Frontal cortex (tissue), 4 donors: Measurements from ENCODE around the gene RACGAP1. TPM values are rescaled to one million over a fixed set of nuclear protein-coding genes. Genes with fewer than 3 reads are reported as not detected.

ENCODE experiments used
- DNase-seq, 2 donors: peaks; one replicate each; pipeline ENCODE4 v3.0.0; 2012; ENCODE audit warnings: low spot score in 2 of 2
- FAIRE-seq: peaks from 2 replicates; lab custom pipeline; 2012; peaks lifted over from hg19 to GRCh38; lab: Jason Lieb, UNC
- total RNA-seq: library from RNA; depleted of rRNA; stranded (reverse); fragments of >200 nt; gene quantifications from one replicate; pipeline ENCODE4 v1.2.3, GENCODE V29; 2014
- donor health status: control.
- donor health status: control.
- donor health status: control.

RACGAP1 gene
- total RNA-seq, 1 donor from 2014 or later = 26.5 TPM

- DNase-seq = no peak
- FAIRE-seq = no peak
Observed at GRCh38 chr12:49961993-49962764, 63.1 kb downstream of the RACGAP1 start.

DNA sequence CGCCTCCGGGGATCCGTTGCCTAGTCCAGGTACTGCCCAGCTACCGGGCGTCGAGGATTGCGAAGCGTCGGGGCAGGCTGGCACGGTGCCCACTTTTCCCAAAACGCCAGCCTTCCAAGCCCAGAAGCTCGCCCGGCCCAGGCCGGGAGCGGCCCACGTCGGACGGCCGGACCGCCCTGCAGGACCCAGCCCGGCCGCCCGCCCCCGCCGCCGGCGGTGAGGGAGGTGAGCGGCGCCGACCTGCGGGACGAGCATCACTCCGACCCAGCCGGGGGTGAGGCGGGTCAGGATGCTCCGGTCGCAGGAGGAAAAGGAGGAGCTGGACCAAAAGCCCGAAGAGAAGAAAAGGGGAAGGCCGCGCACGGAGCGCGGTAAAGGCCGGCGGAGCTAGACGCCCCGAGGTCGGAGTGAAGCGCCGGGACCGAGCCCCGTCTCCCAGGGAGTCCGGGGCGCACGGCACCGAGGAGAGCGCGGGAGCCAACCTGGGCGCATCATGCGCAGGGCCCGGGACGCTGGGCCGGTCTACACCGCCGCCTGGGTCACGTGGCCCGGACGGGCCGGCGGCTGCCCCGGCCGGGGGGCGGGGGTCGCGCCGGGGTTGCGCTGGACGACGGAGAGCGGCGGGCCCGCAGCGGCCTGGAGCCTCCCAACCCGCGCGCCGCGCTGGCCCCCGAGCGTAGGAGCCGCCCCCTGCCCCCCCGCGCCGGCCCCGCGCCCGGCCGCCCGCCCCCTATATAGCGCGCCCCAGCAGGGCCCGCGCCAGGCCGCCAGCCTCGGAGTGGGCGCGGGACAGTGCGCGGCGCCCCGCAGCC is 64.0 kb downstream of the RACGAP1 start, which contains the start of gene AQP5:
AQP5 (plus strand) TSS at position 762 of the 812 bp plus-strand sequence. CDS start 146 bp downstream, outside the sequence.
- no peak for FAIRE-seq
- peak in 1 of 2 donors; percentile 62 for DNase-seq

DNA sequence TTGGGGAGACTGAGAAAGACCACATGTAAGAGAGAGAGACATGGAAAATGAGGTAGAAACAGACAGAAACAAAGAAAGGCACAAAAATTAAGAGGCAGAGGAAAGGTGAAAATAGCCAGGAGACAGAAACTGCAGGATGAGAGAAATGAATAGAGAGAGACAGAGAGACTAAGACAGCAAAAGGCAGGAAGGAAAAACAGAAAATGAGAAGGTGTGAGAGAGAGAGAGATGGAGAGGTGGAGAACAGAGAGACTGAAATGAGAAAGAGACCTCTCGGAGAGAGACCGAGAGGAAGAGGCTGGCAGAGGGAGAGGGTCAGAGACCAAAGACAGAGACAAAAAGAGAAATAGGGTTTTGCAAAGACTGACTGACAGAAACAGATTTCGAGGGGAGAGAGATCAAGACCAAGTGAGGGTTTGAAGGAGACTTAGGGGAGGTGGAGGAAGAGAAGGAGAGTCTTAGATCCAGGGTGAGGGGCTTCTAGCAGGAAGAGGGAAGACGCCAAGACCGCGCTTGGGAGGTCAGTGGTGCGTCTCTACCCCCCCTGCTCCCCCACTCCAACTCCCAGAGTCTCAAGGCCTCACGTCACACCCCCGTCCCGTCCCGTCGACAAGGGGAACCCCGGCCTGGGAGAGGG is 64.7 kb downstream of the RACGAP1 start:
- FAIRE-seq = no peak
- no peak for DNase-seq

GRCh38 chr12:49959685-49960473 is 65.4 kb downstream of the RACGAP1 start:
- no peak for DNase-seq
- no peak for FAIRE-seq

DNA sequence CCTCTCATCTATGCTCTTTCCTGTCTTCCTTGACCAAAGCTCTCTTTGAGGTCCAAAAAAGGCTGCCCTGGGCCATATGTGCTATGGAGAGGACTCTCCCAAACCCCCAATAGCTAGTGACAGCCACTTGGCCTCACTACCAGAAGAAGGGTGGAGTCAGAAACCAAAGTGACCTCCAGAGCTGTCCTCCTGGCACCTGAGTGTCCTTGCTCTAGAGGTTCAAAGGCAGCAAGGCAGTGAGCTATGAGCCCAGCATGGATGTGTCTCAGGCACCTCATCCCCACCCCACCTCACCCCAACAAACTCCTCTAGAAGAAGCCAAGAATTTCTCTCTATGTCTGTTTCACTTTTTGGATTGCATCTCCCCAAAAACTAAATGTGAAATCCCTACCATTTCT is 67.7 kb downstream of the RACGAP1 start:
- no peak for DNase-seq
- no peak for FAIRE-seq

GRCh38 chr12:49956663-49957569 is 68.4 kb downstream of the RACGAP1 start:
- FAIRE-seq = no peak
- DNase-seq = no peak

DNA sequence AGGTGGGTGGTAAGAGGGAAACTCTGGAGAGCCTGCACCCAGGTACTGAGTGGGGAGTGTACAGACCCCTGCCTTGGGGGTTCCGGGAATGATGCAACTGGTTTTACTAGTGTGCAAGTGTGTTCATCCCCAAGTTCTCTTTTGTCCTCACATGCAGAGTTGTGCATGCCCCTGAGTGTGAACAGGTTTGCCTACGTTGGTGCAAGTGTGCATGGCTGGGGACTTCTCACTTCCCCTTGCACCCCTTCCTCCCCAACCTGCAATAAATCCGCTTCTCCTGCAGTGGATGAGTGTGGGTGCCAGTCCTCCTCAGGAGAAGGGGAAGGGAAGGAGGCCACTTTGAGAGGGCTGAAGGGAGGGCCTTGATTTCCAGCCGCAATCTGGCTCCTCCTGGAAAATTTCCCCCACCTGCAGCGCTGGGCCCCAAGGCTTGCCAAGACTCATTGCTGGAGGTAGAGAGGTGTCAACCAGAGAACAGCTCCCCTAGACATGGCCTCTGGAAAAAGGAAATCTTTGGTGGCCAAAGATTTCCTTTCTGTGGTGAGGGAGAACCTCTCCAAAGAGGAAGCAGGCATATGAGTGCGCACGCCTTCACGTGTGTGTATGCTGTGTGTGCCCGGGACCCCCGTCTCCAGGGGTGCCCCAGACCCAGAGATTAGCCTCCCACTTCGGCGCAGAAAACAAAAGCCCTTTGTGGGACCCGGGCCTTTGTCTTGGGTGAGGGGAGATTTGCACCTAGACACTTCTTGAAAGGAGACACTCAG is 69.2 kb downstream of the RACGAP1 start:
- FAIRE-seq (no peak), DNase-seq (no peak)

DNA sequence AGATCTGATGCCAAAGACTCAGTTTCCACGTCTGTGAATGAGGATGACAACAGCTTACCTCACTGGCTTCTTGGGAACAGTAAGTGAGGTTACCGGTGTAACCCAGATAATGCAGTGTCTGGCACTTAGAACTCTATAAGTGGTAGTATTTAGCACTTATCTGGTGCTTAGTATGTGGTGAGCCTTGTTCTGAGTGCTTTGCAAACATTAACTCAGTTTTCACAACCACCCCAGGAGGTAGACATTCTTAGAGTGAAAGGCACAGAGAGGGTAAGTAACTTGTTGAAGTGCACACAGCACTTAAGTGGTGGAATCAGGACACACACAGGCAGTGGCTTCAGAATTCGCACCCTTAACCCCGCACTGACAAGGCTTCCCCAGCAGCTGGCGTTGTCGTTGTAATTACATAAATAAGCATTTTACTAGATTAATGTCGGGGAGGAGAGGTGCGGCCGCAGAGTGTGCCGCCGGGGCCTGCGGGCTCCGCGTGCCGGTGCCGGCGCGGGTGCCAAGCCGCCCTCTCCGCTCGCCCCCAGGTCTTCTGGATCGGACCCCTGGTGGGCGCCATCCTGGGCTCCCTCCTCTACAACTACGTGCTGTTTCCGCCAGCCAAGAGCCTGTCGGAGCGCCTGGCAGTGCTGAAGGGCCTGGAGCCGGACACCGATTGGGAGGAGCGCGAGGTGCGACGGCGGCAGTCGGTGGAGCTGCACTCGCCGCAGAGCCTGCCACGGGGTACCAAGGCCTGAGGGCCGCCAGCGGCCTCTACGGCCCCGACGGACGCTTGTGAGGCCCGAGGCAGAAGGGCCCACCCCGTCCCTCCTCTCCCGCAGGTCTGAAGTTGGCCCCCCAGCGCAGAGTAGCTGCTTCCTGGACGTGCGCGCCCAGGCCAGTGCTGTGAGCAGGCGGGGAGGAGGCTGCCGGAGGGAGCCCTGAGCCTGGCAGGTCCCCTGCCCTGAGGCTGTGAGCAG is 70.1 kb downstream of the RACGAP1 start:
- no peak for DNase-seq

GRCh38 chr12:49953961-49954846 is 71.1 kb downstream of the RACGAP1 start:
- DNase-seq (no peak), FAIRE-seq (no peak)

More for the DNA sequence above, 70.1 kb downstream of the RACGAP1 start:
- no peak for FAIRE-seq

DNA sequence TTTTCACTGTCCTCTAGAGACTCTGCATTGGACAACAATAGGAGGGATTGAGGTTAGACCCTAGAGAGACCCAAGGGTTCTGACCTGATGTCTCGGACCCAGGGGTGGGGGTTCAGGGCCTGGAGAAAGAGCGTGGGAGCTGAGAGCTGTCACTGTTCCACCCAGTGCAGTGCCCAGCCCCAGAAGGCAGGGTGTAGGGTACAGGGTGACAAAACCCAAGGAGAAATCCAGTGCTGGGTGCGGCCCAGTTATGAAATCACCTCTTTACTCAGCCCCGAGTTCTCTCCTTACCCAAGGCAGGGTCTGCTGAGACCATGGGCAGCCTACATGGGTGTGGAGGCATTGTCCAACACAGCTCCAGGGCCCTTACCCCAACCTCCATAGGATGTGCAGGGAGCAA is 72.1 kb downstream of the RACGAP1 start:
- no peak for DNase-seq
- no peak for FAIRE-seq

- DNase-seq (no peak), FAIRE-seq (no peak)
Observed at GRCh38 chr12:49952391-49953055, 72.8 kb downstream of the RACGAP1 start.

DNA sequence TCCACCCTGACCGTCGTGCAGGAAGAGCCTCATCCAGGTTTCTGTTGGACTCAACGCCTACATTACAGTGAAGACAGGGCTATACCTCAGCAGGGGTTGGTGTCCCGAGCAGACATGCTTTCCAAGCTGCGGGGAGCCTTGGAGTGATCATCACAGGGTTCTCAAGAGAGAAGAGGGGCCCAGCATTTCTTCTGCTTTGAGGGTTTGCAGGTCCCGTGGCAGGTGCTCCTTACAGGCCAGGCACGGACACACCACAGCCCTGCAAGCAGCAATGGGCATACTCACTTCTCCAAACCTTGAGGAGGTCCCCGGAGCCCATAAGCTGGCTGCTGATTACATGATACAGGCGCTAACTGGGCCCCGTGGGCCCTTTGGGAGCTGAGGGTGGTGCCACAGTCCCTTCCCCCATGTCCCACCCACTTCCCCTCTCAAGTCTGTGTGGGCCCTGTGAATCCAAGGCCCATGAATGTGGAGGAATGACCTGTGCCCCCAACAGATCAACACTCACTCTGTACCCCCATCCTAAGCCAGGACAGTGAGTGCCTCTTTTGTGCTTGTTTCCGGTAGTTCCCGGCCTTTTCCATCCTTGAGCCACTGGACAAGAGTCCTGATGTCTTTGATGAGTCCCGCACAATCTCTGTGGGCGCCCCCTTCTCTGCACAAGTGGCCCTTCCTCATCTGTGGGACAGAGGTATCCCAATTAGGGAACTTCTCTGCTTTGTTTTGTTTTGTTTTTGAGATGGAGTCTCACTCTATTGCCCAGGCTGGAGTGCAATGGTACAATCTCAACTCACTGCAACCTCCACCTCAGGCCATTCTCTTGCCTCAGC is 73.7 kb downstream of the RACGAP1 start:
- no peak for DNase-seq
- FAIRE-seq = no peak

- no peak for FAIRE-seq
- DNase-seq = no peak
Observed at GRCh38 chr12:49950273-49951251, 74.7 kb downstream of the RACGAP1 start, which contains the start of gene AQP2. TSS of gene AQP2 (plus strand) at chr12:49950737. CDS start at chr12:49950831, 94 bp downstream.
